GM19467 (cell line): ENCODE results near the gene ACOXL.
A peak's percentile ranks its signal among the peaks of the same experiment; 100 is the strongest.

Experiments used
- ATAC-seq: cut with Tn5 transposase; IDR thresholded peaks from one replicate; pipeline ENCODE4 v1.9.1; 2021; ENCODE audit warnings: mild to moderate bottlenecking, moderate library complexity; ENCODE audit not compliant: unreplicated experiment

The ACOXL gene

DNA sequence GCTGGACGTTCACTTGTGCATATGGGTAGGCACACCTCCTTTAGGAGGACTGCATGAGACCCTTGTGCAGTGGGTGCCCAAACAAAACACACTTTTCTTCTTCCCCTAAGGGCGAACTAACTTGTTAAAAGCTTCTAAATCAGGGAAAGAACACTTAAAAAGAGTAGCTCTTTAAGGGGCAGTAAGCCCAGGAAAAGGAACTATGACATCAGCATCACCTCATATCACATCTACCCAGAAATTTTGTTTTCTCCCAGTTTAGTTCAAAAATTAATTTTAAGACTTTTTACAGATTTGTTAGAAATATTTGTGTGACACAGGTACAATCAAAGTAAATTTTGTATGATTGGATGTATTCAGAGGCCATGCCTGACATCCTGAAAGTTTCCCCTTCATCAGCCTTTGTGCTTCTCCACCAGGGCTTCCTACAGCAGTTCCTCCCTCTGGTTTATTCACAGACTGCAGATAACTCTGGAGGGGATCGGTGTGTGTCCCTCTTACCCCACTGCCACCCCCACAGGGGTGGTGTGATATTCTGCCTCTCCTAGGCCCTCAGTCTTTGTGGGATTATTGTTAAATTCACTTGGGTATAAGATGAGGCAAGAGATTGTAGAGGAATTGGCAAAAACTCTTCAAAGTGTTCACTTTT lies 416.0 kb downstream of the ACOXL start:
- no peak for ATAC-seq

DNA sequence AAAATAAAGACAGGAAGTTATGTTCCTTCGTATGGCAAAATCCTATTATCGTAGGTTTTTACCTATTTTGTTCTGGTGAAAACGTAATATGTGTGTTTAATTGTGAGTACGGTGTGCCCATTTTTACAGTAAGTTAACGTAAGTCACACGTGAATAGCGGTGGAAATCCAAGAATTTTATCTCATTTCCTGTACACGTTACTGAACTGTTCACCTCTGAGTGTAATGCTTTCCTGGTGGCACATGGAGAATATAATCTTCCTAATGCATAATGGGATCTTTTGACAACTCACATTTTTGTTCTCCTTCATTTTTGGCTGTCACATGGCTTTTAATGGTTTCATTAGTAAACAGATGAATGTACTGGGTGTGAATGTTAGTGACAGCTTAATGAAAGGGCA lies 416.6 kb downstream of the ACOXL start:
- ATAC-seq, result no peak

DNA sequence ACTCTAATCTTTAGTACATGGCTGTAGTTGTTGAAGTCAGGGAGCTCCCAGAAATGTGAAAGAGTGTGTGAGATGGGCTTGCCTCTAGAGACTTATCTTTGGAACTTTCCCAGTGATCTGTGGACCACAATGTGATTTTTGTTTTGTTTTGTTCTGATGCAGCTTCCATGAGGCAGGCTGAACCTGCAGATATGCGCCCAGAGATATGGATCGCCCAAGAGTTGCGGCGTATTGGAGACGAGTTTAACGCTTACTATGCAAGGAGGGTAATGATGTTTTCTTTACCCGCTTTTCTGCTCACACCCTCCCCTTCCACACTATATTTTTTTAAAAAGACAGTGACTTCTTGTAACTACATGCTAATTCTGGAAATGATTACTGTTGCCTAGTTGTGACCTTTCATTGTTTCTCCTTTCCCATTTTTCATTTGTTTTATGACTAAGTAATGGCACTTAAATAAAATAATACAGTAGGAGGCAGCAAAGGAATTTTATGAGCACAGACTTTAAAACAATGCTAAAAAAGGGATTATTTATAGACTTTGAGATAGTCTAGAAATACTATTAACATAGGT lies 417.6 kb downstream of the ACOXL start:
- ATAC-seq, result no peak

DNA sequence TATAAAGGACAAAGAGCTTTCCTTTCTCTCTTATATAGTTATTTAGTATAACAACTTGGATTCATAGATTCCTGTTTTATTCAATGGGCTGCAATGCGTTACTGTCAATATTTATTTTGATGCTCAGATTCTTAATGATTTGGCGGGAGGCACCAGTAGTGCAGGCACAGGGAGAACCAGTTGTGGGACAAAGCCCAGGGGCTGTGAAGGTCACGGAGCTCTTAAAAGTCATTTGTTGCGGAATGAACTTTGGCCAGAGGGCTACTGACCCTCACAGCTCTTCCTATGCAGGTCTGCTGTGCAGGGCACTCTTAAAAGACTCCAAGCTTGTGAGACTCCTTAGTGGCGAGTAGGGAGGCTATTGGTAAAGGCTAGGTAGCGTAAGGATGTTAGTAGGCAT lies 422.4 kb downstream of the ACOXL start:
- no peak for ATAC-seq

DNA sequence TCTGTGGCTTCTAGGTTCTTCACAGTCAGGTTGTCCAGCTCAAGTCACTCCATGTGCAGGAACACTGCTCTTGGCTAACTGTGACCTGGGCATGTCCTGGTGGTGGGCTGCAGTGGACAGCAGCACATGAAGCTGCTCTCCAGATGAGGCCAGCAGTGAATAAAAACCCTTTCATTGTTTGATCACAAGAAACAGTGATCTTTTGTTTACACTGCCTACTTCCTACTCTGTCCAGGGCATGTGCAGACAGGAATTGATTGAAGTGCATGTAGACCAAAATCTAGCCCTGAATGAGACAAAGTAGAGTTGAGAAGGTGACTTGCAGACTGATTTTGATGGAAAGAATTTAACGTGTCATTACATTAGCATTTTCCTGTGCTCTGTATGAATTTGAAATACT lies 423.2 kb downstream of the ACOXL start:
- no peak for ATAC-seq

DNA sequence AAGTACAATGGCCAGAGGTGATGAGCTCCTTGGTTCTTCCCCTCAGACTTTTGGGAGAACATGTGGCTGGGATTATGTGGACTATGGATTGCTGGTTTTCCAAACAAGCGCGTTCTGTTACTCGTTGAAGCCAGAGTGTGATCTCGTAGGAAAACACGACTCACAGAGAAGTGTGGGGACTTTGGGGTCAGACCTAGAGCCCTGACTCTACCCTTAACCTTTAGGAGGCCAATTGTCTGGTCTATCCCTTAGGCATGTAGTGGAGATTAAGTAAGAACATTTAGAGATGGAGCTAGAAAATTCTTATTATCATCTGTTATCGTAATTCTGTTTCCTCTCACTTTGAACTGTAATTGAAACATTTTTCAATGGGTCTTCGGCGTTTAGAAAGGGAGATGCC lies 424.2 kb downstream of the ACOXL start:
- ATAC-seq, result no peak

DNA sequence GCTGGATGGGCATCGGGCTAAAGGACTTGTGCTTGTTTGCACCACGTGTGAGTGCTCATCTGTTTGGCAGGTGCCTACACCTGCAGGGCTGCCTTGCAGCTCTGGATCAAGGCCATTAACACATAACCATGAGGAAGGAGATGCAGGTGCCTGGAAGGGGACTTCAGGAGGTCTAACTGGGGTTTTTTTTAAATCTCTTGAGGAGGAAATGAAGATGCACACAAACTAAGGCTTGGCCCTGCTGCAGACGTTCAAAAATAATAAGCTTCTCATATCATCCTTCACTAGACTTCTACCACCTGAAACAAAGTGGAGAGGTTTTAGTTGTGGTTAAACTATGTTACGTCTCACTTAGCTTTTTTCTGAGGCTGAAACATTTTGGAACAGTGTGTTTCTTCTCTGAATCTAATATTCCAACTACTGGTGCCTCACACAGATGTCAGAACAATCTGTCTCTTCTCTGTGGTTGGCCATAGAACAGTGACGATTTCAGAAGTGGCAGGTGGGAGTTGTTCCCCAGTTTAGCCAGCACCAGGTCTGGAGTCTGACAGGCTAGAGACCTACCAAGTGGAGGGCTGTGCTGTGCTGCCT lies 424.8 kb downstream of the ACOXL start:
- peak; percentile 36 for ATAC-seq

DNA sequence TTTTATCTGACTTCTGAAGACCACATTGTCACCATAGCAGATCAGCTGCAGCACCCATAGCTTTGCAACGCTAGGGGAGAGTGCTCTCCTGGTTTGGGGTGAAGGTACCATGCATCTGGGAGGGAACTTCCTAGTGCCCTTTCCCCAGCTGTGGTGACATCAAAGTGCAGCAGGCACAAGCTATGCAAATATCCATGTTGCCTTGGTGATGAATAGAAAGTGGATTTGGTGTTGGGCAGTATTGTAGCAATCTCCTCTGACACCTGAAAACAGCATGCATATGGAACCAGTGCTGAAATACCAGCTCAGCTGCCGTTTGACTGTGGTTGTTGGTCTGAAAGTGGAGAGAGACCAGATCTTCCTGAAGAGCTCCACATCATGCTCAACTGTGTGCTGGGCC lies 425.4 kb downstream of the ACOXL start:
- ATAC-seq, result peak; percentile 42

DNA sequence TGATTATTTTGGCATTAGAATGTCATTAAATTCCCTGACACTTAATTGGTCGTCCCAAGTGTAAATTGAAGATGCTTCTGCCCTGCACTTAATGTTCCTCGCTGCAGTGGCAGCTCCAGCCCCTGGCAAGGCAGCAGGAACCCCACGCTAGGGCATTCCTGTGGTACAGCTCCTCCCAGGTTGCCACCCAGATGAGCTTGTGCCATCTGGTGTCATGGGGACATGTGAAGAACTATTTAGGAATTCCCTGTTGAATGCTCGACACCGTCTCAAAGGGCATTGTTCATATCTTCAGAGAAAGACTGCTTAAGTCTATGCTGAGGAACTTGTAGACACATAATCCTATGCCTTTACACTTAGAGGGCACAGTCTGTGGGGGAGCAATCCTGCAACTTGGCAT lies 427.3 kb downstream of the ACOXL start:
- no peak for ATAC-seq

DNA sequence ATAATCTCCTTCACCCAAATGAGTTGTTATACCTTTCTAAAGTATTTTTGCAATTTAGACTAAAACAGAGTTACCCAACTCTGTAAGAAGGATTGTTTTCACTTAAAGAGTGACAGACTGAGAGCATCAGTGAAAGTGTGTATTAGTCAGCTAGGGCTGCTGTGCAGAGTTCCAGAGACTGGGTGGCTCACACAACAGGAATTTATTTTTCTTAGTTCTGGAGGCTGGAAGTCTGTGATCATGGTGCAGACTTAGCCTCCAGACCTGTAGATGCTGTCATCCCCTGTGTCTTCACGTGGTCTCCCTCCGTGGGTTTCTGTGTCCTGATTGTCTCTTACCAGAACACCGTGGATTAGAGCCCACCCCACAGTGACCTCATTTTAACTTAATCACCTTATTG lies 428.4 kb downstream of the ACOXL start:
- ATAC-seq, result no peak

DNA sequence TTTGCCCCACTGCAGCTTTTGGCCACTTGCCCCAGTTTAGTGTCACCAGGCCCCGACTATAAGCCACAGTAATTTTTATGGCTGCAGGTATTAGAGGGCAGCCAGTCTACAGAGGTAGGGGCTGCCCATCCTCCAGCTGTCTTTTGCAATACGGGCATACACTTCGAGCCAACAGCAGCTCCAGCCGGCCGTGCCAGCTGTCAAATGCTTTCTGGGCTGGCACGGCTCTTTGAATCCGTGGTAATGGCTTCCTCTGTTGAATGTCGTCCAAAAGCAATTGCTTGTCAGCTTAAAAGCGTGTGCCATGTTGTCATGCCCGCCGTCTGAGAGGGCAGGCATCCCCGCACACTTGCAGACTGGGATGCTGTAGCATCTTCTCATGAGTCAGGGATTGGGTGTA lies 429.6 kb downstream of the ACOXL start:
- no peak for ATAC-seq

DNA sequence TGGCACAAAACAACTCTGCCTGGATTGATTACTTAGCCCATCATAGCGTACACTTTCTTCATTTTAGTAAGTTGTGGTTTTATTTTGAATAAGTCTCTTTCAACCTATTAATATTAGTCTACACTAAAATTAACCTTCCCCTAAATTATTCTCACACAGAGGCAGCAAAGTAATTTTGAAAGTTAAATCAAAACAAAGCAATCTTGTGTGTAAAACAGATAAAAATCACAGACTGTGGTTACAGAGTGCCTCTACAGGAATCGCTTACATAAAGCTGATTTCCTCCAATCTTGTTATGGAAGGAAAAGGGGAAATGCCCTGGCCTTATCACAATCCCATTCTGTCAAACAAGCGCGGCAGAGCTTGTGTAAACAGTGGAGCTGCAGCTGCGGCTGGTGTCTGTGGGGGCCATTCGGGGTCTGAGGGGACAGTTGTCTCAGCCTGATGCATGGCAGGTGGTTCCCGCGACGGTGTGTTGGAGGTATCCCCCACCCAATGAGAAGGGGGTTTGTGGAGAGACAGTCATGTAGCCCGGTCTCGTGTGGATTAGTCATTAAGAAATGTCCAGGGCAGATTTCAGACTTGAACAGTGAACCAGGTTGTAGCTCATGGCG lies 430.5 kb downstream of the ACOXL start:
- ATAC-seq, result no peak

DNA sequence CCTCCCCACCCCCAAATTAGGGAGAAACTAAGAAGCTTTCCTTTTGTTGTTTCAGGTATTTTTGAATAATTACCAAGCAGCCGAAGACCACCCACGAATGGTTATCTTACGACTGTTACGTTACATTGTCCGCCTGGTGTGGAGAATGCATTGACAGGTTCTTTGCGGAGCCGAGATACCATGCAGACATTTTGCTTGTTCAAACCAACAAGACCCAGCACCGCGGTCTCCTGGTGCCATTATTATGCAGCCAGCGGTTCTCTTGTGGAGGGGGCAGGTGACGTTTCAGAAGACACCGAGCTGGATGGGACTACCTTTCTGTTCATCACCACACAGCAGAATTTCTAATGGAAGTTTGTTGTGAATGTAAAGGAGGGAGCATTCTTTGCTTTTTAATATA lies 431.7 kb downstream of the ACOXL start:
- no peak for ATAC-seq

DNA sequence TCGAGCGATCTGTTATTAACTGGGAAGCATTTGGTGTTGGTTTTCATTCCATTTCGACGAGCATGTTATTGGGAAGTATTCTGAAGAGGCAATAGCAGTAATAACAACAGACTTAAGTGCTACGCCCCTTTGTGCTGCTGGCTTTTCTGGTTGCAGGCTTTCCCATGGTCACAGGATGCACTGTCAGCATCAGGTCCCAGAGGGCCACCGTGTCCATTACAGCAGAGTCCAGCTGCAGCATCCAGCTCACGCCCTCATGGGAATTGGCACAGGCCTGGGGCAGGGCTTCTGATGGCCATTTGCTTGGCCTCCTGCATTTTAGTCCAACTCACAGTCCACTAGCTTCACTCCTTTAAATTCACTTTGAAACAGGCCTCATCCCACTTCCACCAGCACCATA lies 432.7 kb downstream of the ACOXL start:
- ATAC-seq, result no peak

DNA sequence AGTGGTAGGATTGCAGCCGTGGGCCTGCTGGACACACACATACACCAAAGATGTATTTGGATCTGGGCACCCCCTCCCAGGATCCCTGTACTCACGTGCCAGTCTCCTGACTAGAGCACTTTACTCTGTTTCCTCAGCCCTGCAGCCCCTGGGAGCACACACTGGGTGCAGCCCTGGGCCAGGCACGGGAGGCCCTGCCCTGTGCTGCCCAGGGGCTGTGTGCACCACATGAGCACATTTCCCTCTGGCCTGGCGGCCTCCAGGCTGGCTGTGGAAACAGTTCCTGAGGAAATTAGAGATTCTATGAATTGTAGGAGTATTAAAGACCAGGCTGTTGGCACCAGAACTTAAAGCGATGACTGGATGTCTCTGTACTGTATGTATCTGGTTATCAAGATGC lies 433.7 kb downstream of the ACOXL start:
- no peak for ATAC-seq

DNA sequence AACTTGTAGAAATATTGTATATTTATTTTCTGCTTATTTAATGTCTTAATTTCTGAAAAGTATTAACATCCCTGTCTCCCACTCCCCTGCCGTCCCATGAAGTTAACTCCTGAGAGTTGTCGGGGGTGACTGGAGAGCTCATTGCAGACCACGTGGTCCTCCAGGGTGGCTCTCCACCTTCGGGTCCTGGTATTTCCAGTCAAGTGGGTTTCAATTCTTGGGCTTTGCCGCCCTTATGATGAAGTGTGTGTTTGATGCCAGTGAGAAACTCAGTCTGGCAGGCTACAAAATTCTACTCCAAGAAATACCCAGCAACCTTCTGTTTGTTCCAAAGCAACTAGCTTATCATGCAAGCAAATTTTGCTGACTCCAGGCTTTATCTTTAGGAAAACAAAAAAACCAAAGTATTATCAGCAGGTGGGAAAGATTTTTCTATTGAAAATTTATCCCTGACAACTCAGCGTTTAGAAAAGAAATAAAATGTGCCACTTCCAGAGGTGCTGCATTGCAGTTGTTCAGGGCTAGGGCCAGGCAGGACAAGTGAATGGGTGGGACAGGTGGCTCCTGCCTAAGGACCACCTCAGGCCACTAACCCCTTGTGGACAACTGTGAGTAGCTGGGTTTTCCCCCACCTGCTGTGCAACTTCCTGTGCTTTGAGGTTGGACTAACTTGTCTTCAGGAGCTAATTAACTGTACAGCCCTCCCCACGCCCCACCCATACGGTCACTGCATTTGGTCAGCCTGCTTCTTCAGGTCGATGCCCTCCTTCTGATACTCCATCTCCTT lies 434.9 kb downstream of the ACOXL start:
- ATAC-seq, result no peak

DNA sequence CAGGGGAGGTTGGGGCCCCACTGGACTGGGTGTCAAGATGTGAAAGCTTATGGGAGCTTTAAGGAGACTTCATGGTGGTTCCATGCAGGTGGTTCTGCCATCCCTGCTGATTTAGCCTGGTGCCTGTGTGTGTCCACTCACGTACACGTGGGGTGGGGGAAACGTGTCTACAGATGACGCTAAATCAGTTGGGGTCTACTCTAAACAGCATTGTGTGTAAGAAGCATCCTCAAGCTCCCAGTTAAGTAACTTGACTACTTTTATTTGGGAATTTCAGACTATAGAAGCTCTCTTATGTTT lies 435.4 kb downstream of the ACOXL start:
- no peak for ATAC-seq
